Endothelial cell of umbilical vein (primary cell): Measurements from ENCODE around the gene TEDC1.

Experiments used
- CTCF ChIP-seq, 2 donors: IDR thresholded peaks; 1 replicate in 1 of 2; 2 replicates in 1 of 2; pipeline ENCODE4 v1.5.1; 2011; ENCODE audit warnings: low read length in 2 of 2, mild to moderate bottlenecking in 2 of 2, moderate library complexity in 2 of 2, control low read depth in 1 of 2, inconsistent platforms in 1 of 2, low read depth in 1 of 2; ENCODE audit not compliant: insufficient read depth in 1 of 2; ENCODE audit errors: extremely low read depth in 1 of 2
- POLR2AphosphoS5 ChIP-seq: IDR thresholded peaks from 2 replicates; pipeline ENCODE4 v1.6.1; 2012; ENCODE audit warnings: low read depth, mild to moderate bottlenecking, control low read depth, low read length, moderate library complexity; ENCODE audit not compliant: insufficient read depth
- TF ChIP-seq, protein P1 (sequence below): IDR thresholded peaks from 2 replicates; pipeline ENCODE4 v1.6.1; 2011; ENCODE audit not compliant: insufficient read depth, insufficient read length

DNA sequence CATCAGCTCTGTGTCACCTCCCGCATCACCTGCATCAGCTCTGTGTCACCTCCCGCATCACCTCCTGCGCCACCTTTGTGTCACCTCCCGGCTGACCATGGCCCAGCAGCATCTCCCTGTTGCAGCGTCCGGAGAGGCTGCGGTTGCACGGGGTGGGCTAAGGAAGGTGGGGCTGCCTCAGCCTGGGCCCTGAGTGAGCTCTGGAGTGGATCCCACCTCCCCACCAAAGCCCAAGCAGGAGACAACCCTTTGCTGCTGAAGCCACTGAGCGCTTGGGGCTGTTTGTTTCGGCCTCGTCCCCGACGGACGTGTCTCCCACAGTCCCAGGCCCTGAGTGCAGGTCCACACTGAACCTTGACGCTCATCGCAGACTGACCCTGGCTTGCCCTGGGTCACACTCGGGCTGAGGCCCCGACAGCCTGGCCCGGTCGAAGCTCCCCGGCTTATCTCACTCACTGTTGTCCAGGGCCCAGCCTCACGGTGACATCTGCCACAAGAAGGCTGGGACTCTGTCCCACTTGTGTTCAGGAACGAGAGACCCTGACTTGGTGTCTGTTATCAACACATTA, 47.5 kb downstream of the TEDC1 start:
- TF ChIP-seq POLR2AphosphoS5: no peak
- TF ChIP-seq CTCF (IDR thresholded peaks at IDR 0.05; ENCODE audit: extremely low read depth in 1 of 2, insufficient read depth in 1 of 2, low read depth in 1 of 2, low read length in 2 of 2): no peak
- TF ChIP-seq, protein P1, sequence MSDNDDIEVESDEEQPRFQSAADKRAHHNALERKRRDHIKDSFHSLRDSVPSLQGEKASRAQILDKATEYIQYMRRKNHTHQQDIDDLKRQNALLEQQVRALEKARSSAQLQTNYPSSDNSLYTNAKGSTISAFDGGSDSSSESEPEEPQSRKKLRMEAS: no peak
